ENCODE results near the gene PRKCE.

The PRKCE gene

DNA sequence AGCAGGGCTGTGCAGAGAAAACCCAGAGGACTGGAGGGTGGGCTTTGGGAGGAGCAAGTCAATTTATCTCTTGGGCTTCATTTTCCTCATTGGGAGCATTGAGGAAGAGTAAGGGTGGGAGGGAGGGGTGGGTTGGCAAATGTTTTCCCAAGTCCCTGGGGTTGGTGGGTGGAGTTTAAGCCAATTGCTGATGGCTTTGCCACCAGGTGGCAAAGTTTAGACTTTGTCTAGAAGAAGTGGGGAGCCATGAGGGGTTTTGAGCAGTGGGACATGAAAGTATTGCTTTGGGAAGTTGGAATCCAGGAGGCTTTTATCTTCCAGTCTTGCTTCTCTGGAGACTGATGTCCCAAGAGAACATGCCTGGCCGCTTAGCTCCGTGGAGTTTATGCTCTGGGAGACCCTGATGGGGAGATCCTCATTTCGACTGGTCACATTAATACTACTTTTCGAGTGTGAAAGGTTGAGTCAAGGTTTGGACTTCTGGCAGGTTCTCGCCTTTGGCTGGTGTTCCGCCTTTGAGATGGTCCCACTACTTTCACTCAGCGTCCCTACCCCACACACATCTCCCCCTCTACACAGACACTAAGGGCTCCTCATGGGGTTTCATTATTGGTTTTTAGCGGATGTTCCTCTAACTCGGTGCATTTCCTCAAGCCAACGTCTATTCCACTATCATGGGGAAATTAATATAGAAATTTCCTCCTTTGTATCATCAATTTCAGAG, 126.7 kb downstream of the PRKCE start:
- DNase-seq (ENCODE audit: low read depth in 2 of 3, low spot score in 1 of 3) = no peak

DNA sequence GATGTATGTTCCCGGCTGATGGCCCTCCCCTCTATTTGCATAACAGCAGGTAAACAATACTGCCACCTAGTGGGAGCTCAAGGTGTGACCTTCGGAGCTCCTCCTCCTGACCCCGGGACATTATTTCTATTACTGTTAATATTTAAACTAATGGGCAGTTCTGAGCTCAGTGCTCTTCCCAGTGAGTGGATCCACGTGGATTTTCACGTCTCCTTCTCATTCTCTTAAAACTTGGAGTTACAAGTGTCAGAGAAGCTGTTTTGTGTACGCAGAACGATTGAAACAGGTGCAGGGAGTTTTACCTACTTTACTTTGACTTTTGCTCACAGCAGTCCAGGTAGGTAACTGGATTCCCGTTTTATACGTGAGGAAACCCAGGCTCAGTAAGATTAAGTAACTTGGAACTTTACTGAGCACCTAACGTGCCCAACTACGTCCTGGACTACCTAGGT, 127.3 kb downstream of the PRKCE start:
- DNase-seq (ENCODE audit: low read depth in 2 of 3, low spot score in 1 of 3) = peak; percentile 29 to 75 (median 60)

DNA sequence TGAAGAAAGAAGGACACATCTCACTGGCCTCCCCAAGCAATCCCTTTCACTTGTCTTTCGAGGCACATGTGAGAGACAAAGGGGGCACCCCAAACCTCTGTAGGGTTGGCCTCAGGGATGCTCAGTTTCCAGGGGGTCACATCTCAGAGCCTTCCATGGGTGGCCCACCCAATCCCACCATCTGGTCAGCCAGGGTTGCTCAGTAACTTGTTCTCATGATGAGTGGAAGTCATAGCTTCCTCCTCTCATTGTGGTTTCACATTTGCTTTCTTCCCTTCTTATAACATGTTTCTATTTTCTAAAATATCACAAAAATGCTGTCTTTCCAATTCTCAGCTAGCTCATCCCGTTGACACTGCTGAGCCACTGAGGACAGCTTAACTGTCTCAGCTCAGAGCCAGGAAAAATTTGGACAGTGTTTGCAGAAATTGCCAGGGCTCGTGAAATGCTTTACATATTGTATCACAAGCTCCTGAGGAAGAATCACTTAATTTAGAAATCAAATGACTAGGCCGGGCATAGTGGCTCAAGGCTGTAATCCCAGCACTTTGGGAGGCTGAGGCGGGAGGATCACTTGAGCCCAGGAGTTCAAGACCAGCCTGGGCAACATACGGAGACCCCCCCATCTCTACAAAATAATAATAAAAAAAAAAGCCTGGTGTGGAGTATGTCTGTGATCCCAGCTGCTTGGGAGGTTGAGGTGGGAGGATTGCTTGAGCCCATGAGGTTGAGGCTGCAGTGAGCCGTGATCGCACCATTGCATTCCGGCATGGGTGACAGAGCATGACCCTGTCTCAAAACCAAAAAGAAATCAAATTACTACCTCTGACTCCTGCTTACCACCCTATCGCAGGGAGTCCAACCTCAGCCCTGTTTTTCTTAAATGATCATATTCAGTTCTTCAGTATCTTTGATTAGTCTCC, 129.3 kb downstream of the PRKCE start:
- no peak for DNase-seq (ENCODE audit: low read depth in 2 of 3, low spot score in 1 of 3)

DNA sequence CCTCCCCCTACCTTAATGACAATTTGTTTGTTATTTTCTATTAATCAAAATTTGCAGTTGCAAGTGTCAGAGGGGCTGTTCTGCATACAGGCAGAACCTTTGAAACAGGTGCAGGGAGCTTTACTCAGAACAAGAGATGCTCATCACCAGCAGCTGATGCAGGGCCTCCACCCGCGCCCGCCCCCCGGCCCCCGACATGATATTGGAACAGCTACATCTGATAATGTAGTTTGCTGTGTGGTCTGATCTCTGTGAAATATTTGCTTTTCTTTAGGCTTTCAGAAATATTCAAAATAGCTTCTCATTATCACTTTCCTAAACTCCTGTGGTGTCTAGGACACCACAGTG, 130.0 kb downstream of the PRKCE start:
- DNase-seq (ENCODE audit: low read depth in 2 of 3, low spot score in 1 of 3) = no peak

DNA sequence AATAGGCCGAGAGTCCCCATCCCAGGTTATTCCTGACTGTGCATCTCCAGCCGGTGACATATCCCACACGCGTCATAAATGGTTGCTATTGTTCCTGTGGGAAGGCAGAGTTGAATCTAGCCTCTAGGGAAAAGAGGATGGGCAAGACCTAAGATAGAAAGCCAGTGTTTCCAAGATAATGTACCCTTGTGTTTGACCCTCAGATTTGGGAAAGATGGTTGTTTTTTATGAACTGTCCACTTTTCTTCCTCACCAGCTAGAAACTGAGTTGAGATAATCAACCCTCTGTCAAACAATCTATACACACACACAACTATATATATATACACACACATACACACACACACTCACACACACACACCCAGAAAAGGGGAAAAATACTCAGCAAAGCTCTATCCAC, 131.0 kb downstream of the PRKCE start:
- no peak for DNase-seq (ENCODE audit: low read depth in 2 of 3, low spot score in 1 of 3)

DNA sequence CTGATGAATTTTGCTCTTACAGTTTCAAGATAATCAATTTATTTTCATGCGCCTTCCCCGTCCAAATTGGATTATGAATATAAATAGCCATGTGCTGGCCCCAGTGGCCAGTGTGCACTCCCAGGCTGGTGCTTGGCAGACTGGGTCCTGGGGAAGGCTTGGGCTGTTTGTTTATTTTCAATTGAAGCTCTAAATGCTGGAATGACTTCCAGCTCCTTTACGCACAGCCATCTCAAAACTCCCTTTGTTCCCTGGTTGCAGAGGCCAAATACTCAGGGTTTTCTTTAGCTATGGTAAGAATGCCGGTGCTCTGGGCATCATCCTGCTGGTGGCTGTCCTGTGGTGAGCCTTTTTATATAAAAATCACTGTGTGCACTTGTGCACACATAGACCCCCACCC, 131.5 kb downstream of the PRKCE start:
- DNase-seq (ENCODE audit: low read depth in 2 of 3, low spot score in 1 of 3) = no peak

DNA sequence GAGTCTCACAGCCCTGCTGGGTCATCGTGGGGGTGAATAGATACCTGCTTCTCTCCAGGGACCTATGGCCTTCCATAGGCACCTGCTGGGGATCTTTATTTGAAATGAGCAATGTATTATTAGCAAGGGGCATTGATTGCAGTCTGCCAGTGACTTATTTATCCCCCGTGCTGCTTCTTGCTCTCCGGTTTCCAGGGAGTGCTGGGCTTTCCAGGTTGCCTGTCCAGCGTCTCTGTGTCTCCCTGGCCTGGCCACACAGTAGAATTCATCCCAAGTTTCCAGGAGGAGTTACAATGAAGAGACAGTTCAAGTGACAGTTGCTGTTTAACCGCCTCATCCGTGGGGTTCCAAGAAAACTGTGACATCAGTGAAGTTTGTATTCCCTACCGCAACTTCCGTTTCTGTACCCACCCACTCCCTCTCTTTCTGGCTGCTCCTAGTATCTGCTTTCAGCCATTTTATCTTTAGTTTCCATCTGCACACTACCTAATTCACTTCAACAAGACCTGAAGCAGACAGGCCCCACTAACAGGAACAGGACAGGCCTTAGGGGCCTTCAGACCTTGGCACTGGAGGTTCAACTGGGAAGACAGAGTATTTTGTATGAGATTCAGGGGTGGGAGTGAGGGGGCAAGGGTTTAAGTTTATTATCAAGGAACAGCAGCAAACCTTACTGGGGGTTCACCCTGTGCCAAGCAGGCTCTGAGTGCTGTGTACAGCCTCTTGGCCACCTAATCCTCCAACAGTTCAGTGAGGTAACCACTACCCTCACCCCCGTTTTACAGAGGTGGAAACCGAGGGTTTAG, 134.8 kb downstream of the PRKCE start:
- no peak for DNase-seq (ENCODE audit: low read depth in 2 of 3, low spot score in 1 of 3)

DNA sequence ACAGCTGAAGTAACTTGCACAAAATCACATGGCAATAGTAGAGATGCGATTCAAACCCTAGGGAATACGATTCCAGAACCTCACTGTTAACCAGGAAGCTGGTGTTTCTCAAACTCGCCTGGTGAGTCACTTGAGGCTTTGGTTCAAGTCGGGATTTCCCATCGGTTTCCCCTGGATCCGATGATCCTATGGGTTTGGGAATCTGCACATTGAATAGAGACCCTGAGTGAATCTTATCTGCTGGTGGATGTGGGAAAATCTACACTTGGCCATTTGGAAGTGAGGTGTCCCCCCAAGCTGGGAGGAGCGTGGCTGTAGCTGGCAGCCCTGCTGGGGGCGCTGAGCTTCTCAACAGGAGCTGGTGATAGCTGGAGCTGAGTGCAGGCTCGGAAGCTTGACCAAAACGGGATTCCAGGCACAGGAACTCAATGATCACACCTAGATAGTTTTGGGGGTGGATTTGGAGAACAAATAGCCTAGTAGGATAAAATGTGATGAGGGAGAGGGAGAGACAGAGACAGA, 135.4 kb downstream of the PRKCE start:
- DNase-seq (ENCODE audit: low read depth in 2 of 3, low spot score in 1 of 3) = no peak

DNA sequence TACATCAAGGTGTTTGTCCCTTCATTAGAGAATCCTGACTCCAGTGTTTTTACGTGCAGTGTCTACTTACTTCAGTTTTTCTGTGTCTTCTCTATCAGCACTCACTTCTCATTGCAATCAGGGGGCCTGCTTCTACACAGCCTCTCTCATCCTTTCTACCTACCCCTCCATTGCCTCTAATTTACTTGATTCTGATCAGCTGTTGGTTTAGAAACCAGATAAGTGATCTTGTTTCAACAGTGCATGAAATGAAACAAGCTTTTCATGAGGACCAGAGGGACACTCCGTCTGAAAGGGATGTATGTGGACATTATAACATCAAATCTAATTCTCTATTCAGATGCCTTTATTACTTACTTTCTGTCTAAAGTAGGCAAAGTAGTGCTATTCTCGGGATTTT, 136.9 kb downstream of the PRKCE start:
- DNase-seq (ENCODE audit: low read depth in 2 of 3, low spot score in 1 of 3) = no peak

DNA sequence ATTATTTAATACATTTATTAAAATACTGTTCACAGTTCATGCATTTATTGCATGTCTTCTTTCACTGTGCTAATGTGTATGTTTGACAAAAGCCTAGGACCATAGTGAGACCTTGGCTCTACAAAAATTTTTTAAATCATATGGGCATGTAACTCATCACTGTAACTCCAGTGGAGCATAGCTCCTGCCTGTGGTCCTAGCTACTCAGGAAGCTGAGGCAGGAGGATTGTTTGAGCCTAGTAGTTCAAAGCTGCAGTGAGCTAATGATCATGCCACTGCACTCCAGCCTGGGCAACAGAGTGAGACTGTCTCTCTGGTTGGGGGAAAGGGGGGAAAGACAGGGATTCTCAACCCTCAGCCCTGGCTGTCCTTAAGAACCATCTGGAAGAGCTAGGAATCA, 137.8 kb downstream of the PRKCE start:
- DNase-seq (ENCODE audit: low read depth in 2 of 3, low spot score in 1 of 3) = no peak

DNA sequence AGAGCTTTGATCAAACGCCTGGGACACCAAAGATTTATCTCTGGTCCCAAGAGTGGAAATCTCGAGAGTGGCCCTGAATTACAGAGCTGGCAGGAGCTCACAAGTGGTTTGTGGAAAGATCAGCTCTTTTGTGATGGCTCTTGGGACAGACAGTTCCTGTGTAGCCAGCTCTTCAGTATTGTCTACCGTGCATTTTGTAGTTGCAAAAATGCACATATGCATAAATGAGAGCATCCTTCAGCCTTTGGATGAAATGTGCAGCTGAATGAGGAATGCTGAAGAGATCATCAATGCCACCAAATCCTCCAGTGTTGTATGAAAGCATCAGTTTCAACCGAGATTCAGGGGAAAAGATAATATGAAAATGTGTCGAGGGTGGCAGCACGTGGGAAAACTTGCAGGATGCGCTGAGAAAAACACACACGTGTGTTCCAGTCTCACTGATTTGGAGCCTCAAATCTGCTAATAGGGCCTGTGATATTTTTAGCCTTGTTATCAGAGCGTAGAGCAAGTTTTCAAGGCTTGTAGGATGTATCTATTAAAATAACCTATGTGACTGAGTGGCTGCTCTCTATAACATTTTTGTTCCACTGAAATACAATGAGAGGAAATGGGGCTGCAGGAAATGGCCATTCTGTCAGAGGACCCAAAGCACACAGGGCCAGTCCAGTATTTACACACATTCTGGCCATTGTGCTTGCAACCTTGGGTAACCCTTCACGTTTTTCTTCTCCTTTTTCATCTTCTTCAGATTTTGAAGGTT, 138.7 kb downstream of the PRKCE start:
- DNase-seq (ENCODE audit: low read depth in 2 of 3, low spot score in 1 of 3) = no peak

DNA sequence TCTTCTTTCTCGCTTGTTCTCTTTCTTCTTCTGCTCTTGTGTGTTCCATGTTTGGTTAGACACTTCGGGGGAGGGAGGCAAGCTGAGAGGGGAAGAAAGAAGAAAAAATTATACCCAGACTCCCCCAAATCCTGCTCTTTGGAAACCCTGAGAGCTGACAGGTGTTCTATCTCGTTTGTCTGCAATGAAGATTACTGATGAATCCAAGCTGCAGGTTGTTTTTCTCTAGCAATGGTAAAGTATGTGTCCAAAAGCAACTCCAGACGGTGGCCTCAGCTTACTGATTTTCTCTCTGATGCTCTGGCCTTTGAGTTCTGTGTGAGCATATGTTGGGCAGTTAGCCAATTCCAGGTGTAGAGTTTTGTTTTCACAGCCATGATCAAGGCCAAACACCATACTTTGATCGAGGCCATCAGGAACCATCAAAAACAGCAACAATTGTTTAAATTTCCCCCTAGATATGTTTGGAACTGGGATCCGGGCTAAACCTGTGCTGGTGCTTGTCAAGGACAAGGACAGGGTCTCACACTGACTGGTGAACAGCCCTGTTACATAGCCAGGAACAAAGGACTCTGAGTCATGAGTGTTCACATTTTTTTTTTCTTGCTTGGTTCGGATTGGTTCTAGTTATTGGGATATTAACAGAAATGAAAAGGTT, 142.0 kb downstream of the PRKCE start:
- no peak for DNase-seq (ENCODE audit: low read depth in 2 of 3, low spot score in 1 of 3)

DNA sequence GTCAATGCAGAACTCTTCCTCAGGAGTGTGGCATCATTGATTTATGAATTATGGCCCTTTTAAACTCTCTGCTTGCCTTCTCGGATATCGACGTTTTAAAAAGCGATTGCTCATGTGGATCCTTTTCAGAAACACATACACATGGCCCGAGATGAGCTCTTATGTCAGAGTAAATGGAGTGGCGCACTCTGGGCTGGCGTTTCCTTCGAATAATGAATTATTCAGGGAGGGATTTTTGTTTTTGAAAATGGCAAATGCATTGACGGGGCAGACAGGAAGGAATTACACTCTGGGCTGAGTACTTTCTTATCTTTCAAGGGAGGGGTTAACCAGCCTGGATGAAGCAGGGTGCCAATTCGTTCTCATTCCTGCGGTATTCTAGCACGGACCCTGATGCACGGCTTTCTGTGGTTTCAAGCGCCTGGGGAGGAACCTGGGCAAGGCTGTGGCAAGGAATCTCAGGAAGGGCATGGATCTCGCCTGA, 142.7 kb downstream of the PRKCE start:
- no peak for DNase-seq (ENCODE audit: low read depth in 2 of 3, low spot score in 1 of 3)

DNA sequence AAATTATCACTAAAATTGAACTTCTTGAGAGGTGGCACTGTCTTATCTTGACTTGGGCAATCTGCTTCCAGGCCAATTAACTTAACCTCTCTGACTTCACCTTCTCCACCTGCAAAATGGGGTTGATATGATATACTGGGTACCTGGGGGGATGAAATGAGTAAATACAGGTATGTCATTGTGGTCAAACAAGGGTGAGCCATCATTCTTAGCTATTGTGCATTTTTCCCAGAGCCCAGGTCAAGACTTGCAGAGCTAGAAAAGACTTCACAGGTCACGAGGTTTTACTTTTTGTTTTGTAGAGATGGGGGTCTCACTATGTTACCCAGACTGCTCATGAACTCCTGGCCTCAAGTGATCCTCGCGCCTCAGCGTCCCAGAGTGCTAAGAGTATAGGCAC, 145.0 kb downstream of the PRKCE start:
- no peak for DNase-seq (ENCODE audit: low read depth in 2 of 3, low spot score in 1 of 3)

DNA sequence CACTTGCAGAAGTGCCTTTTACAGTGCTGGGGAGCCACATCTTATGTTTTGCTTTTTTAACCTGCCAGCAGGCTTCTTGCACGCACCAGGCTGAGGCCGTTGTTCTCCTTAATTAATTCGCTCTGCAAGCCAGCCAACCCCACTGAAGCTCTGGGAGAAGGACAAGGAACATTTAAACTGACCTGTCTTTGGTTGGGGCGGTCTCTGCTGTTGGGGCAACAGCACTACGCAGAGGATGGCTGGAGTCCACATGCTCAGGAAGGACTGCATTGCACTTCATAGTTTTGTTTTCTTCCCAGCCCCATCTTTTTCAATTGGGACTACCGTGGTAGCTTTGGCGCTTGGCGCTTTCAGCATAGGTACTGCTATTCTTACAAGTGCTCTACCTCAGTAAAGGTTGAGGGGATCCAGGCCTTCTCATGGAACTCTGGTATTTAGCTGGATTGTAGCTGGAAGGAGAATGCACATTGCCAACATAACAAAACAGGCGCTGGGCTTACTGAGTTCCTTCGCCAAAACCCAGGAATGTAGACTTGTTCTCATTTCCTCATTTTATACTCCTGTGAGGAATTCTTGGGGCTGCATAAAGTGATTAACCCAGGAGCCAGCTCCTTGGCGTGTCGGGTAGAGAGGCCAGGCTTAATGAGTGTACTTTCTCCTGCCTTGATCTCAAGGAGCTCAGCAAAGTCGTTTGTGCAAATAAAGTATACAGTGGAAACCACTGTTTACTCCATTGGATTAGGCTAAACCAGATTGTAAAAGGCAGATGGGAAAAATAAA, 146.2 kb downstream of the PRKCE start:
- no peak for DNase-seq (ENCODE audit: low read depth in 2 of 3, low spot score in 1 of 3)

DNA sequence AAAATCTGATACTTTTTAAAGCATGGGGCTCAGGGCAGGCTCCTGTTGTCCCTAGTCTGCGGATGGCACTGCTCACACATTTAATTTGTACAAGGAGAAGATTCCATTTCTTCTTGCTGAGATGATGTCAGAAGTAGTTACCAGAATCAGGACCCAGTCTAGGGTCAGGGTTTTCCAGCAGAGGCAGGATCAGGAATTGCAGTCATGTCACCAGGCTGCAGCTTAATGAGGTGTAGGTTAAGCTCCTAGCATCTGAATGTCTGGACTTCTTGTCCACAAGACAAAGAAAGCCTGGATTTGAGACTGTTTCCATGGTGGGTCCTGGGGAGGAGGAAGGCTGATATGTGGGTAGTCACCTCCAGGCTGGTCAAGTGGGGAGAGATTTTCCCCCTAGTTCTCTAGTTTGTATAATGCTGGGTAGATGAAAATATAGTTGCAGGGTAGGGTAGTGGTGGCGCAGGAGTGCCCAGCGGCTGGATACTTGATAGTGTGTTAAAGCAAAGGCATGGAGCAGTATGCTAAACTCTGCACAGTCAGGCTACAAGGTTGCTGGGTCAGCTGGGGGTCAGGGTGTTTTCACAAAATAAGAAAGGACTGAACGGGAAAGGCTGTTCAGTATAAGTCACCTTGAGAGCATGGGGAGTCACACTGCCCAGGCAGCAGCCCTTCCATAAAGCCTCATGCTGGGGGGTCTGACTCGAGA, 148.4 kb downstream of the PRKCE start:
- DNase-seq (ENCODE audit: low read depth in 2 of 3, low spot score in 1 of 3) = no peak

DNA sequence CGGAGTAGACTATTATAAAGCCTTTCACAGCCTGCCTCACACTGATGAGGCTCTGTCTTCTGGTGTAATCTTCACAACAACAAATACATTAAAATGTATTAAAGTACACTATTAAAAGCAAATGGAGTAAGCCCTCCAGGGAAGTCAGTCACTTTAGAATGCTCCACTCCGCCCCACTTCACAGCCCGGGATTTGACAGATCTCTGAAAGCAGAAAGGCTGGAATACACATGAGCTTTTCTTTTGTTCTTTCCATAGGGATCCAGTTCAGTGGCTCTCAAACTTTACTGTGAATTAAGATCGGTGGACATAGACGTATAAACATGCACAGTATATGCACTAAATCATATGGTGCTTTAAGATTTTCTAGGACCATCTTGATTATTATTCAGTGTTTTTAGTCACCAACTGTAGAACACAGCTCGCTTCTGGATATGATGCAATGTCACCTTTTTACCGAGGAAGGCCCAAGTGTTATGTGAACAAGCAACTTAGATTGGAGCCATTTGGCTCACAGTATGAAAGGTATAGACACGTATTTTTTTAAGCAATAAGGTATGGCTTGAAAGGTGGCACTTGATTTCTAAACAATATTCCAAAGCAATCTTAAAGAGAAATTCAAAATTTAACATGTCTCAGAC, 151.1 kb downstream of the PRKCE start:
- no peak for DNase-seq (ENCODE audit: low read depth in 2 of 3, low spot score in 1 of 3)

Measured in stimulated activated CD4-positive, alpha-beta T cell treated with anti-CD3 and anti-CD28 coated beads, Interleukin-12 subunit alpha, Interleukin-12 subunit beta, amount 100 ng/mL, for 48 hours (primary cell).